Transverse colon (tissue), 4 donors: ENCODE results near the gene SNRNP70.

ENCODE experiments used
- EP300 ChIP-seq: sonication (generic); formaldehyde crosslinking; IDR thresholded peaks from one replicate; pipeline ENCODE4 v1.6.1; 2017; ENCODE audit warnings: antibody characterized with exemption, low read depth
- POLR2A ChIP-seq: fragments of 450-650 bp; IDR thresholded peaks from one replicate; pipeline ENCODE4 v1.6.1; 2016; ENCODE audit warnings: antibody characterized with exemption, mild to moderate bottlenecking, moderate library complexity
- POLR2AphosphoS5 ChIP-seq, 3 donors: sonication (generic); formaldehyde crosslinking; IDR thresholded peaks; one replicate each; pipeline ENCODE4 v1.6.1; 2016; ENCODE audit warnings: antibody characterized with exemption in 3 of 3
- TF ChIP-seq, protein P1 (sequence below), 5 experiments: fragments of 200-600 bp in 3 of 5; fragments of 450-650 bp in 2 of 5; sonication (generic) in 3 of 5; IDR thresholded peaks; 1 replicate in 2 of 5; 2 replicates in 3 of 5; pipeline ENCODE4 v1.5.1; 2016 to 2017; ENCODE audit warnings: antibody characterized with exemption in 5 of 5, inconsistent platforms in 3 of 5, mild to moderate bottlenecking in 2 of 5, moderate library complexity in 1 of 5

DNA sequence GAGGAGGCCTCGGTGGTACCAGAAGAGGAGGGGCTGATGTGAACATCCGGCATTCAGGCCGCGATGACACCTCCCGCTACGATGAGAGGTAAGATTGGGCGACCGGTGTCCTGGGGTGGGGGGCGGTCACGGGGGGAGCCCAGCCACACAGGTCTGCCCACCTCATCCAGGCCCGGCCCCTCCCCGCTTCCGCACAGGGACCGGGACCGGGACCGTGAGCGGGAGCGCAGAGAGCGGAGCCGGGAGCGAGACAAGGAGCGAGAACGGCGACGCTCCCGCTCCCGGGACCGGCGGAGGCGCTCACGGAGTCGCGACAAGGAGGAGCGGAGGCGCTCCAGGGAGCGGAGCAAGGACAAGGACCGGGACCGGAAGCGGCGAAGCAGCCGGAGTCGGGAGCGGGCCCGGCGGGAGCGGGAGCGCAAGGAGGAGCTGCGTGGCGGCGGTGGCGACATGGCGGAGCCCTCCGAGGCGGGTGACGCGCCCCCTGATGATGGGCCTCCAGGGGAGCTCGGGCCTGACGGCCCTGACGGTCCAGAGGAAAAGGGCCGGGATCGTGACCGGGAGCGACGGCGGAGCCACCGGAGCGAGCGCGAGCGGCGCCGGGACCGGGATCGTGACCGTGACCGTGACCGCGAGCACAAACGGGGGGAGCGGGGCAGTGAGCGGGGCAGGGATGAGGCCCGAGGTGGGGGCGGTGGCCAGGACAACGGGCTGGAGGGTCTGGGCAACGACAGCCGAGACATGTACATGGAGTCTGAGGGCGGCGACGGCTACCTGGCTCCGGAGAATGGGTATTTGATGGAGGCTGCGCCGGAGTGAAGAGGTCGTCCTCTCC, 22.6 kb downstream of the SNRNP70 start:
- TF ChIP-seq, protein P1, sequence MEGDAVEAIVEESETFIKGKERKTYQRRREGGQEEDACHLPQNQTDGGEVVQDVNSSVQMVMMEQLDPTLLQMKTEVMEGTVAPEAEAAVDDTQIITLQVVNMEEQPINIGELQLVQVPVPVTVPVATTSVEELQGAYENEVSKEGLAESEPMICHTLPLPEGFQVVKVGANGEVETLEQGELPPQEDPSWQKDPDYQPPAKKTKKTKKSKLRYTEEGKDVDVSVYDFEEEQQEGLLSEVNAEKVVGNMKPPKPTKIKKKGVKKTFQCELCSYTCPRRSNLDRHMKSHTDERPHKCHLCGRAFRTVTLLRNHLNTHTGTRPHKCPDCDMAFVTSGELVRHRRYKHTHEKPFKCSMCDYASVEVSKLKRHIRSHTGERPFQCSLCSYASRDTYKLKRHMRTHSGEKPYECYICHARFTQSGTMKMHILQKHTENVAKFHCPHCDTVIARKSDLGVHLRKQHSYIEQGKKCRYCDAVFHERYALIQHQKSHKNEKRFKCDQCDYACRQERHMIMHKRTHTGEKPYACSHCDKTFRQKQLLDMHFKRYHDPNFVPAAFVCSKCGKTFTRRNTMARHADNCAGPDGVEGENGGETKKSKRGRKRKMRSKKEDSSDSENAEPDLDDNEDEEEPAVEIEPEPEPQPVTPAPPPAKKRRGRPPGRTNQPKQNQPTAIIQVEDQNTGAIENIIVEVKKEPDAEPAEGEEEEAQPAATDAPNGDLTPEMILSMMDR (IDR thresholded peaks at IDR 0.05) = no peak
- no peak for TF ChIP-seq POLR2A
- no peak for TF ChIP-seq POLR2AphosphoS5 (IDR thresholded peaks at IDR 0.05)
- no peak for TF ChIP-seq EP300
